GM23338 (cell line): ENCODE data around the gene NSRP1.
A peak's percentile ranks its signal among the peaks of the same experiment; 100 is the strongest.

ENCODE experiments used
- EZH2 ChIP-seq: fragments of 200-600 bp; sonication (generic); IDR thresholded peaks from one replicate; pipeline ENCODE4 v1.8.0; 2017; ENCODE audit warnings: antibody characterized with exemption, mild to moderate bottlenecking, low read depth; ENCODE audit not compliant: unreplicated experiment
- EZH2phosphoT487 ChIP-seq: fragments of 200-600 bp; sonication (generic); IDR thresholded peaks from one replicate; pipeline ENCODE4 v1.8.1; 2018; ENCODE audit warnings: antibody characterized with exemption; ENCODE audit not compliant: unreplicated experiment
- JUNB ChIP-seq: IDR thresholded peaks from one replicate; pipeline ENCODE4 v1.6.1; 2016; ENCODE audit warnings: antibody characterized with exemption; ENCODE audit not compliant: unreplicated experiment
- POLR2AphosphoS5 ChIP-seq: IDR thresholded peaks from 2 replicates; pipeline ENCODE4 v1.6.1; 2016; ENCODE audit warnings: antibody characterized with exemption, low read depth
- STAT1 ChIP-seq: IDR thresholded peaks from one replicate; pipeline ENCODE4 v1.6.1; 2016; ENCODE audit warnings: antibody characterized with exemption; ENCODE audit not compliant: unreplicated experiment
- TF ChIP-seq, protein P1 (sequence below), 2 experiments: fragments of 200-600 bp in 1 of 2; sonication (generic) in 1 of 2; conservative IDR thresholded peaks; 2 replicates each; pipeline versions ENCODE4 v1.5.1 to v1.6.1; 2016 to 2017; ENCODE audit warnings: antibody characterized with exemption in 2 of 2, low read depth in 2 of 2, mild to moderate bottlenecking in 2 of 2, moderate library complexity in 1 of 2

DNA sequence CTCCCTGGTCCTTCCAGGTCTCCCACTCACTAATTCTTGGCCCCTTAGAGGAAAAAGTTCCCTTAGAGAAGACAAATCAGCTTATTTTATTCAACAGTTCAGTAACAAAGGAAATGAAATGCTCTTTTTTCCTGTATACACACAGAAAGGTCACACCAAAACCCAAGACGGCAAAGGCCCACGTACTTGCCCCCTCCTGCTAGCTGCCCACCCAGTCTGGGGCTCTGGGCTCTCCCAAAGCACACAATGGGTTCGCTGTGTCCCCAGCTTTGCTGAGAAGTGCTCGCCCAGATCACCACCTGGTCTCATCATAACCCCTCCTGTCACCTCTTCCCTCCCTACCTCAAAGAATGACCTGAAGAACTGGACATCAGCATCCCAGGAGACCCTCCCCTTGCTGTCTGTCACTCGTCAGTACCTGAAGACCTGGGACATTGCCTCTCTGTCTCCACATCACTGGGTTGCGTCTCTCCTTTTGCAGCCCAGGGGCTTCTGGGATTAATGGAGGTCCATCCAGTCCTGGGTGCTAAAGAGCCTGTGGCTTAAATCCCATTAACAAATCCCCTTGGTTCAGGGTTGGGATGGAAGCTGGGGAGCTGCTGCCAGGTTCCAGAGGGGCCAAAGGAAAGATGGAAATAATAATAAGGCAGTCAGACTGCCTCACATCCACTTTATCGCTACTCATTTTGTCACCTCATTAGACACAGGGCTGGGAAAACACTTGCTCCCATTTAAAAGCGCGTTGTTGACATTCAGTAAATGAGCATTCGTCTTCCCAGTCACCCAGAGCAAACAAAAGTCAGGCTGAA lies 115.6 kb downstream of the NSRP1 start:
- TF ChIP-seq, protein P1, sequence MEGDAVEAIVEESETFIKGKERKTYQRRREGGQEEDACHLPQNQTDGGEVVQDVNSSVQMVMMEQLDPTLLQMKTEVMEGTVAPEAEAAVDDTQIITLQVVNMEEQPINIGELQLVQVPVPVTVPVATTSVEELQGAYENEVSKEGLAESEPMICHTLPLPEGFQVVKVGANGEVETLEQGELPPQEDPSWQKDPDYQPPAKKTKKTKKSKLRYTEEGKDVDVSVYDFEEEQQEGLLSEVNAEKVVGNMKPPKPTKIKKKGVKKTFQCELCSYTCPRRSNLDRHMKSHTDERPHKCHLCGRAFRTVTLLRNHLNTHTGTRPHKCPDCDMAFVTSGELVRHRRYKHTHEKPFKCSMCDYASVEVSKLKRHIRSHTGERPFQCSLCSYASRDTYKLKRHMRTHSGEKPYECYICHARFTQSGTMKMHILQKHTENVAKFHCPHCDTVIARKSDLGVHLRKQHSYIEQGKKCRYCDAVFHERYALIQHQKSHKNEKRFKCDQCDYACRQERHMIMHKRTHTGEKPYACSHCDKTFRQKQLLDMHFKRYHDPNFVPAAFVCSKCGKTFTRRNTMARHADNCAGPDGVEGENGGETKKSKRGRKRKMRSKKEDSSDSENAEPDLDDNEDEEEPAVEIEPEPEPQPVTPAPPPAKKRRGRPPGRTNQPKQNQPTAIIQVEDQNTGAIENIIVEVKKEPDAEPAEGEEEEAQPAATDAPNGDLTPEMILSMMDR (conservative IDR thresholded peaks at IDR 0.05; ENCODE audit: low read depth in 2 of 2) = no peak
- TF ChIP-seq POLR2AphosphoS5 (no peak), JUNB (no peak), STAT1 (no peak), EZH2phosphoT487 (no peak), EZH2 (peak; percentile 29)
